GM19324 (cell line): ENCODE measurements around the gene EXOC6B.

ENCODE experiments used
- ATAC-seq: cut with Tn5 transposase; IDR thresholded peaks from one replicate; pipeline ENCODE4 v1.9.1; 2021; ENCODE audit warnings: mild to moderate bottlenecking, moderate library complexity; ENCODE audit not compliant: unreplicated experiment, low FRiP score

Gene EXOC6B

DNA sequence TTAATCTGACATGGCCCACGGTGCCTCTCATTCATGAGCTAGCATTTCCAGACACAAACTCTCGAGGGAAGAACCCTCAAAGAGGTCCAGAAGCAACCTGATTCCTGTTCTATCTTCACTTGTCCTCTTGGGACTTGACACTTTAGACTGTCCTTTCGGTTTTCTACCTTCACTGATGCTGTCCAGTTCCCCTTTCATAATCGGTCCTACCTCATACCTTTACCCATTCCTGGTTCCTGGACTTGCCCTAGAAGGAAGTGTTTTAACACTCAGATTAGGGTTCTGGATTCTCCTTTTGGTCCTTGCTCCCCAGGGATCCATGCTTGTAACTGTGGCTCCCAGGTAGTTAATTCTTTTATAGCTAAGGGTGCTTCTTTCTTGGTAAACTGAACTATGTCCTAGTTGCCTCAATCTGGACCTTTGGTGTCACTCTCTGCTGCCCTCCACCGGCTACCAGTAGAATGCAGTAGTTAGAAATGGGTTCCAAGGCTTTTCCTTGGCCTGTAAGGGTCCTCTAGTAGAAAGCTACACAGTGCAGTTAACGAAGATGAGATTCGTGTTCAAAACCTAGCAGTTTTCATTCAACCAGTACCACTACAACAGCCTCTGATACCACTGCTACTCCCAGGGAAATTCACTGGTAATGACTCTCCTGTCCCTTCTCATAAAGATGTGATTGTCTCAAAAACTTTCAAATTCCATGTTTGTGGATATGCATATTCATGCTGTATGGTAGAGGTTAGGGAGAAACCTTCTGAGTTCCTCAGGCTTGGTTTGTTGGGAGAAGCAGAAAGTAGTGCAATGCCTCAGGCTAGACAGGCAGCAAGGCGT, 500.0 kb downstream of the EXOC6B start:
- ATAC-seq = peak; percentile 80

DNA sequence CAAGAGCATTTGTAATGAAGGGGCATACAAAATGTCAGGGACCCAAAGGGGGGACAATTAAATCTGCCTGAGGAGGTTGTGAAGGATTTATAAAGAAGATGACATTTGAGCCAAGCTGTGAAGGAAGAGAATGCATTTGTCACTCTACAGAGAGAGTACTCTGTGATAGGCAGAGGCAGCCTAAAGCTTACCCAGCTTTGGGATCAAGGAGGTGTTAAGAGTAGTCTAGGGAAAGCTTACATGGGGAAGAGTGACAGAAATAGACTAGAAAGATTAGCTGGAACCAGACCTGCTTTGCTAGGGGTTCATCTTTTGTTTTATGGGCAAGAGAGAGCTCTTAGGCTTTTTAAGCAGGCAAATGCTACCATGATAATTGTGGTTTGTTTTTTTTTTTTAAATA, 509.1 kb downstream of the EXOC6B start:
- no peak for ATAC-seq

GRCh38 chr2:72300147-72300684, 525.6 kb downstream of the EXOC6B start:
- no peak for ATAC-seq

DNA sequence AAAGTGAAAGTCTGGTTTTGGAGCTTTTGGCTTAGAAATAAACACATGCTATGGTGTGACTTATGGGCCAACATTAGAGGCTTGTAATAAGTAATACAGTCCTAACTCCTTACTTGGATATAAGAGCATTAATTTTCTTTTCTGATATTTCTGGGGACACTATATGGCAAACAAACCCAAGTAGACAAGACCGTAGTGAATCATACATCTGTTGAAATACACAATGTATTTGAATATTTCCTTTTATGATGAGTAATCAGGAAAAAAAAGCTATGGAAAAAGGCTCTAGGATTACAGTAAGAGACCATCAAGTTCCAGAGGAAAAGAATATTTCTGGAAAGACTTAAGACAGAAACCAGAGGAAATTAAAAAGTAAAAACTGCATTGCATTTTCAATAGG, 532.2 kb downstream of the EXOC6B start:
- ATAC-seq = no peak

DNA sequence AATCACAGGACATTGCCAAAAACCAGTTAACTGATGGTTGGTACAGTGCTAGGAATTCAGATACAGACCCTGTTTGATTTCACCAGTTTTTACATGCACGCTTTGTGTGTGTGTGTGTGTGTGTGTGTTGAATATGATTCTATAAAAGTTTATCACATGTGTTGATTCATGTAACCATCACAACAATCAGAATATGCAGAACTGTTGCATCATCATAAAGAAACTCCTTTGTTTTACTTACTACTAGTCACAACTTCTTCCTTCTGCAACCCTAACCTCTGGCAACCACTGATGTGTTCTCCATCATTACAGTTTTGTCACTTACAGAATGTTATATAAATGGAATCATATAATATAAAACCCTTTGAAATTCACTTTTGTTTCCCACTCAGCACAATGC, 533.4 kb downstream of the EXOC6B start:
- ATAC-seq = no peak

GRCh38 chr2:72291059-72291458, 534.8 kb downstream of the EXOC6B start:
- ATAC-seq = no peak

DNA sequence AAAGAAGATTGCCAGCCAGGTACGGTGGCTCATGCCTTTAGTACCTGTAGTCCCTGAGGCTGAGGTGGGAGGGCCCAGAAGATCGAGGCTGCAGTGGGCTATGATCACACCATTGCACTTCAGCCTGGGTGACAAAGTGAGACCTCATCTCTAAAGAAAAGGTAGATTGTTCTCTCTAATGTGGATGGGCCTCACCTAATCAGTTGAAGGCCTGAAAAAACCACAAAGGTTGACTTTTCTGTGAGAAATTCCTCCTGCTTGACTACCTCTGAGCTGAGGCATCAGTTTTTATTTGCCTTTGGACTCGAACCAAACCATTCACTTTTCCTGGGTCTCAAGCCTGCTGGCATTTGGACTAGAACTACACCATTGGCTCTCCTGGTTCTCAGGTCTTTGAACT, 536.1 kb downstream of the EXOC6B start:
- ATAC-seq = no peak

GRCh38 chr2:72289283-72289682, 536.5 kb downstream of the EXOC6B start:
- no peak for ATAC-seq

GRCh38 chr2:72278046-72278445, 547.8 kb downstream of the EXOC6B start:
- ATAC-seq = no peak

DNA sequence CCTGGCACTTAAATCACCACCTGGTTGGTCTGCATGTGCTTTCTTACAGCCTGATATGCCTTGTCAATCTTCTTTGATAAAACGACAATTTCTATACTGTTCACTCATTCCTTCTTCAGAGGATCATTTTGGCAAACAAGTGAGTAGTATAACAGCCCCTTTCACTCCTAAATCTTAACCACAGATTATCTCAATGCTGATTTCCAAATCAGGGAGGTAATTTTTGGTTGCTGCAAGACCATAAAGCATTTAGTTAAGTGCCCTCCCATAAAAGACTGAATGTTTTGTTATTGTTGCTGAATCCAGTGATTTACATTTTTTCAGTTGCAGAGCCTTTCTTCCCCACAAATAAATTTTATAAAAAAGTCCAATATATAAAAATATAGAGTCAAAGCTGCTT, 549.0 kb downstream of the EXOC6B start:
- no peak for ATAC-seq

GRCh38 chr2:72276356-72276755, 549.5 kb downstream of the EXOC6B start:
- no peak for ATAC-seq

DNA sequence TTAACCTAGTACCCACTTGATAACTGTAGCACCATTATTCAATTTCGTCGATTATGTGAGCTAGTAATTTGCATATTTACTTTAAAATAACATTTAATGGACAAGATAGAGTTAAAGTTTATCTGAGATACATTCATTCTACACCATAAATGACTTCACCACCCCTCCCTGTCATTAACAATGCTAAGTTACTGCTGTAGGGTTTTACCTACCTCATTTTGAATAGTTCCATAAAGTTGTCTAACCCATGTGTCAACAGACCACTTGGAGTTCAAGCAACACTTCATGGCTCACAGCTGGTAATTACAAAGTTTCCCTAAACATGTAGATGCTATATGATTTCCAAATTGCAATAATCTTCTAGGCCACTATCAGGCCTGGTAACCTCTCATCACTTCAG, 550.7 kb downstream of the EXOC6B start:
- no peak for ATAC-seq

GRCh38 chr2:72274380-72274797, 551.4 kb downstream of the EXOC6B start:
- no peak for ATAC-seq

DNA sequence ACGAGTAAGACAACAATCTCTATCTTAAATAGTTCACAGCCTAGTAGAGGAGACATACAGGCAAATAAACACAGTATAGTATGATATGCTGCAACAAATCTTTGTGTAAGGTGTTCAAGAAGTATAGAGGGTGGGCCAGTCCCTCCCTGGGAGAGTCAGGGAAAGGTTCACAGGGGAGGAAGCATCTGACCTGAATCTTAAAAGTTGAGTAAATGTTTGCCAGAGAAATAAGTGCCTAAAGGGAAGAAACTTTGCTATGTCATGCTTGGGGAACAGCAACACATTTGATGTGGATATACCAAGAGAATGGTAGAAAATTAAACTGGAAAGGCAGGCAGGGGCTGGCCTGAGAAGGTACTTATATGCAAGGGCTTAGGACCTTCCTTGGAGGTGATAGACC, 552.4 kb downstream of the EXOC6B start:
- no peak for ATAC-seq

DNA sequence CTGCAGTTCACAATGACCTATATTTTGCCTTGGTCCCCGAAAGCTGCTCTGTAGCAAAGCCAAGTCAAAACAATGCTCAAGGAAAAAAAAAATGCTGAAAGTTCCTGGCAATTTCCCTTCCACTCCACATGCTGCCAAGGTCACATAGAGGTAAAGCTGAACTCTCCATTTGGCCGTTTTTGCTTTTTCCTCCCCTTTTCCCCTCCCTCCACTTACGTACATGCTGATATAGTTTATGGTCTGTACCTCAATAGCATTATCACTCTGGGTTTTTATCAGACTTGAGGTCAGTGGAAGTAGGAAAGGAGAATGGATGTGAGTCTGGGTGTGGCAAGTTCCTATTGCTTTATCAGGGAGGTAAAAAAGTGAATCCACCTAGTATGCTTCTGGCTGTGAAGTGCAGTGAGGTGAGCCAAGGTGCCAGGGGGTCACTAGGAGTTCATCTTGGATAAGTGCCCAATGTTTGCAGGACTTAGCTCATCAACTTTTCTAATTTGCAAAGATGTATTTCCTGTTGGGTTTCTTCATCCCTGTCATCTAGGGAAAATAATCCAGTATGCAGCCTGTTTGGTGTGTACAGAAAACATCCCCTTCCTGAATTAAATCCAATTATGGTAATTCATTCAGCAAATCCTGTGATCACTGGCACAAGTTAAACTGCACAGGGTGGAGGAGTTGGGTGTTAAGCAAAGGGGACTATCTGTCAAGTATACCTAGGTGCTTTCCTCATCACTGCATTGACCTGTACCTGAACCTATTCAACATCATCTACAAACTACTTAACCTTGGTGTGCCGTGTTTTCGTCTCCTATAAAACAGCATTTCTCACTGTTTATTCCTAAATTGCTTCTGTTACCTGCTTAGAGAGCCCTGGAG, 553.8 kb downstream of the EXOC6B start:
- ATAC-seq = no peak

DNA sequence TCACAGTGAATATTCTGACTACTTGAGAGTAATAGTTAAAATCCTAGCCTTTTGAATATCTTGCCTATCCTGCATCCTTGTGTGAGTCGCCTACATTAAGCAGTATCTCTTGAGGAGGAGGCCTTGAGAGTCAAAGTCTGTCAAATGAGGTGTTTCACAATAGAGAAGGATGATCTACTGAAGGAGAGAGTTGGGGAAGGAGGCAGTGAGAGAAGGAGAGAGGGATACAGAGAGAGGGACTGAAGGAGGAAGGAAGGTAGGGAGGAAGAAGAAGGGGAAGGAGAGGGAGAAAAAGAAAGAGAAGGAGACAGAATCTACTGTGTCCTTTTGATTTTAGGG, 554.6 kb downstream of the EXOC6B start:
- ATAC-seq = no peak

DNA sequence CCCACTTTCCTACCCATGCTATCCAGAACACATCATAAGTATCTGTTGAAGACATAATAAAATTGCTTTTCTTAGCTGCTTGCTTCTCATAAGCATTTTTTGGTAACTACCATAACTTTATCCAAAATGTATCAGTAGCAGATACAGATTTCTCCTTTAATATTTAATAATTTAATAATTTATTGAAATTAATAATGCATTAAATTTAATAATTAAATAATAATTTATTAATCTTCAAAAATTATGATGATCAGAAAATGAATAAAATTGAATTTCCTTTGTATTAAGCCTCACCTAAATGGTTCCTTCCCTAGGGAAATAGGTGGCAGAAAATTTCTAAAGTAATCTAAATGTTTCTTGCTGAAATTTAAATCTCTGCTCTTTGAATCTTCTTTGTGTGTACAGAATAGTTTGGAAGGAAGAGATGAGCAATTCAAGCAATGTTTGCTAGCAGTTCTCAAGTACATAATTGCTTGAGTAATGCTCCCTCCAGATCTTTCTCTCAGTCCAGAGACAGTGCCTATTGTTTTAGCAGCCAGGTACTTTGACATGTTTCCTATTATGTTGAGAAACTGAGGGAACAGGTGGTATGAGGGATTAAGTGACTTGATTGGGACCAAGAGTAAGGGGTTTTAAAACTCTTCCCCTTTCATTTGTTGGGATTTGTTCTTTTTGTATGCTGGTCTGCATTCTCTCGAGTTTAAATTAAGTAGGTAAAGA, 555.1 kb downstream of the EXOC6B start:
- ATAC-seq = no peak

GRCh38 chr2:72263776-72264060, 562.1 kb downstream of the EXOC6B start:
- no peak for ATAC-seq

DNA sequence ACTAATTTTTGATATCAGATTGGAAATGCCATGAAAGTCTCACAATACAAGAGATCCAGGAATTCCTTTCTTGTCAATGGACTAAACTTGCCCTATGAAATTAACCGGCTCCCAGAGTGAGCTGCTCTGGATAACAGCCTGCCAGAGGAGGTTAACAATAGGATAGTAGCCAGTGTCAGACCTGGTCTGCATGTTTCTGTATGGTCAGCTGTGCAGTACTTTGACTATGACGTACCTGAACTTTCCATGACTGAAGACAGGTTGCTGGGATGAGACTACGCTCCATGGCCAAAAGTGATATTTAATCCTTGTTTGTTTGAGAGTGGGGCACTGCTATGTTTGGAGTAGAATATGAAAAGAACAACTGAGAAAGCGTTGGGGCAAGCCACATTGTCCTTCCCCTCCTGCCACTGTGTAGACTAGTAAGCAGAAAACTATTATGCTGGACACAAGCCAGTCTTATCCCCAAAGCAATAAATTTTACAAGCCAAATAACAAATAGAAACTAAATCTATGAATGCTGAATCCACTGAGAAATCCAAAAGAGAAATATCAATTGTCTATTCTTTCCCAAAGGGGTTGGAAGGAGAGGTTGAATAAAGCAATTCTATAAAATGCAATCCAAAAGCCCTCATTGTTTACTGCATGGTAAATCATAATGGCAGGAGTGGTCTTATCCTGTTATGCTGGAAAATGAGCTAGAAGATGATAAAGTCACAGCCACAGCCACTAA, 562.6 kb downstream of the EXOC6B start:
- ATAC-seq = no peak

GRCh38 chr2:72261076-72261475, 564.8 kb downstream of the EXOC6B start:
- no peak for ATAC-seq
